ENCODE data around the gene MISP3. TPM values are rescaled to one million over a fixed set of nuclear protein-coding genes. Genes with fewer than 3 reads are reported as not detected.

The MISP3 gene
- total and polyA plus RNA-seq, 2 of the 8 experiments (the other 6 are each of a cell fraction or from before 2014, with no cell fraction given): 0.74 to 1.4 TPM

- Histone ChIP-seq H4K5ac (ENCODE audit: insufficient read length, low read depth, low read length) (no peak overlapping the region), H2BK5ac (ENCODE audit: low read depth, low read length) (no peak overlapping the region), H3K27ac (ENCODE audit: low read depth, low read length) (no peak overlapping the region), H2AFZ (ENCODE audit: low read length) (no peak overlapping the region), H3K4ac (replicated peaks; ENCODE audit: insufficient read length, low read depth, low read length) (no peak overlapping the region), H3K9me3 (ENCODE audit: insufficient read depth in 2 of 2, low read depth in 1 of 2, low read length in 1 of 2) (no peaks in the 10 kb centered on the region), H3K79me2 (ENCODE audit: control insufficient read depth in 1 of 2, insufficient read depth in 2 of 2, low read length in 2 of 2) (no peaks in the 10 kb centered on the region), H2BK120ac (replicated peaks; ENCODE audit: low read depth, low read length) (no peak overlapping the region), H2BK20ac (ENCODE audit: low read length) (no peak overlapping the region), H2BK15ac (ENCODE audit: low read length) (no peak overlapping the region), H4K20me1 (replicated peaks in 1 of 2; ENCODE audit: control insufficient read depth in 1 of 2, insufficient read depth in 2 of 2, low read length in 2 of 2) (no peaks in the 10 kb centered on the region), H3K79me1 (ENCODE audit: low read depth, low read length) (no peaks in the 10 kb centered on the region), H4K8ac (ENCODE audit: extremely low read depth, insufficient read depth, low read length) (no peak overlapping the region), H4K91ac (replicated peaks; ENCODE audit: insufficient read length, low read length) (no peak overlapping the region), H3K27me3 (replicated peaks in 1 of 4; ENCODE audit: control insufficient read depth in 3 of 4, extremely low read depth in 1 of 4, insufficient read depth in 3 of 4, low read length in 3 of 4) (peaks cover 0 to 12% (median 9%) of the 10 kb centered on the region in 4 experiments; a peak in 5 of 7 replicates), H2AK5ac (ENCODE audit: low read depth, low read length) (no peak overlapping the region), H3K23me2 (ENCODE audit: low read depth, low read length) (peaks cover 8% of the 10 kb centered on the region; the same call in 1 of the 2 replicates), H3K18ac (ENCODE audit: extremely low read depth, low read length) (no peak overlapping the region), H2BK12ac (ENCODE audit: low read depth, low read length) (no peak overlapping the region), H3K4me3 (ENCODE audit: extremely low read depth in 1 of 4, insufficient read depth in 2 of 4, low read depth in 3 of 4, low read length in 4 of 4) (no peak overlapping the region), H3K36me3 (ENCODE audit: control insufficient read depth in 2 of 4, insufficient read depth in 4 of 4, low read length in 3 of 4) (no peaks in the 10 kb centered on the region), H3K23ac (ENCODE audit: insufficient read length) (no peak overlapping the region), H3K56ac (replicated peaks; ENCODE audit: insufficient read length, low read depth, low read length) (no peak overlapping the region), H3K9ac (replicated peaks in 1 of 4; ENCODE audit: extremely low read depth in 1 of 4, low read depth in 3 of 4, low read length in 3 of 4) (no peak overlapping the region), H3K4me2 (ENCODE audit: insufficient read depth in 1 of 2, low read depth in 2 of 2, low read length in 2 of 2) (no peak overlapping the region), H3K14ac (ENCODE audit: insufficient read length) (no peak overlapping the region), H3K4me1 (replicated peaks in 1 of 4; ENCODE audit: control insufficient read depth in 3 of 4, insufficient read depth in 4 of 4, low read length in 3 of 4) (peaks cover under 1 to 9% (median 3%) of the 10 kb centered on the region in 4 experiments)
- WGBS, 2 experiments (ENCODE audit: extremely low coverage in 1 of 2, insufficient coverage in 1 of 2, insufficient read length in 1 of 2, insufficient replicate concordance in 2 of 2, low coverage in 1 of 2, low lambda C conversion rate in 2 of 2, missing lambda C conversion rate in 1 of 2): 81% methylated on average over 4 of the region's 4 CpGs; no CpG with 5 or more reads in 1 of the 2 experiments
- ChIA-PET CTCF (ENCODE audit: partially characterized antibody) (interaction anchor here (0.6 to 3.3 kb wide), 12 partner anchors 12 to 635 kb away, joined by 3 to 10 read pairs (median 3); partner anchors contain the start of gene DCAF15), POLR2A (ENCODE audit: partially characterized antibody) (interaction anchor here (1.1 to 1.3 kb wide), 2 partner anchors 23 to 50 kb away, joined by 4 to 6 read pairs; partner anchors contain the start of gene RFX1)
- FAIRE-seq (no peak), DNase-seq (ENCODE audit: low read depth in 1 of 2, low spot score in 2 of 2) (no peak)
- TF ChIP-seq EP300 (IDR thresholded peaks at IDR 0.05; ENCODE audit: borderline replicate concordance in 1 of 2, low read depth in 2 of 2, low read length in 2 of 2): no peak
- no peak for TF ChIP-seq SUZ12 (IDR thresholded peaks at IDR 0.05; ENCODE audit: low read length)
- TF ChIP-seq TEAD4 (IDR thresholded peaks at IDR 0.05; ENCODE audit: low read depth, low read length): no peak
- TF ChIP-seq SAP30 (IDR thresholded peaks at IDR 0.05; ENCODE audit: insufficient read depth, insufficient replicate concordance, low read length): no peak
- no peak for TF ChIP-seq RNF2 (IDR thresholded peaks at IDR 0.05; ENCODE audit: borderline replicate concordance, low read depth, low read length, missing control alignments, poor library complexity, severe bottlenecking)
- no peak for TF ChIP-seq CHD2 (IDR thresholded peaks at IDR 0.05; ENCODE audit: low read length)
- TF ChIP-seq ZNF274 (IDR thresholded peaks at IDR 0.05; ENCODE audit: borderline replicate concordance, extremely low read depth, low read length): no peak
- no peak for TF ChIP-seq CTBP2 (IDR thresholded peaks at IDR 0.05; ENCODE audit: borderline replicate concordance, insufficient read depth, insufficient read length, low read length)
- no peak for TF ChIP-seq ATF3 (IDR thresholded peaks at IDR 0.05; ENCODE audit: insufficient read depth, low read depth, low read length)
- no peak for TF ChIP-seq HDAC2 (IDR thresholded peaks at IDR 0.05; ENCODE audit: borderline replicate concordance in 1 of 2, low read depth in 2 of 2, low read length in 2 of 2)
- TF ChIP-seq BCL11A (IDR thresholded peaks at IDR 0.05; ENCODE audit: low read depth in 2 of 2, low read length in 2 of 2): no peak
Measured at GRCh38 chr19:14028901-14029300, 43.7 kb upstream of the MISP3 start.
